Activated naive CD4-positive, alpha-beta T cell treated with anti-CD3 and anti-CD28 coated beads, Interleukin-2, amount 50 U/mL, for 24 hours (primary cell): ENCODE results near the gene PROB1.

Source experiments
- H3K27ac Mint-ChIP-seq: one replicate; pipeline ENCODE4 v1.8.0; 2021; ENCODE audit warnings: mild to moderate bottlenecking, mixed read lengths
- H3K27me3 Mint-ChIP-seq: one replicate; pipeline ENCODE4 v1.8.0; 2021; ENCODE audit warnings: mixed read lengths
- H3K36me3 Mint-ChIP-seq: one replicate; pipeline ENCODE4 v1.8.0; 2021; ENCODE audit warnings: mixed read lengths
- H3K4me1 Mint-ChIP-seq: one replicate; pipeline ENCODE4 v1.8.0; 2021; ENCODE audit warnings: mixed read lengths
- H3K4me3 Mint-ChIP-seq: one replicate; pipeline ENCODE4 v1.8.0; 2021; ENCODE audit warnings: mild to moderate bottlenecking, mixed read lengths
- H3K9me3 Mint-ChIP-seq: one replicate; pipeline ENCODE4 v1.8.0; 2021; ENCODE audit warnings: mixed read lengths

Gene PROB1

GRCh38 chr5:139403787-139404483, 9.0 kb upstream of the PROB1 start, which contains the start of gene SPATA24:
SPATA24 (minus strand) TSS chr5:139404089; CDS start chr5:139404060, 29 bp downstream.
- peak within 1 kb of the TSS; percentile 94 for H3K4me3 Mint-ChIP-seq
- peak within 1 kb of the TSS; percentile 99 for H3K27ac Mint-ChIP-seq
- H3K9me3 Mint-ChIP-seq: no peaks in the 10 kb centered on the region
- no peaks in the 10 kb centered on the region for H3K27me3 Mint-ChIP-seq
- no peaks in the 10 kb centered on the region for H3K36me3 Mint-ChIP-seq
- peaks cover 34% of the 10 kb centered on the region for H3K4me1 Mint-ChIP-seq

DNA sequence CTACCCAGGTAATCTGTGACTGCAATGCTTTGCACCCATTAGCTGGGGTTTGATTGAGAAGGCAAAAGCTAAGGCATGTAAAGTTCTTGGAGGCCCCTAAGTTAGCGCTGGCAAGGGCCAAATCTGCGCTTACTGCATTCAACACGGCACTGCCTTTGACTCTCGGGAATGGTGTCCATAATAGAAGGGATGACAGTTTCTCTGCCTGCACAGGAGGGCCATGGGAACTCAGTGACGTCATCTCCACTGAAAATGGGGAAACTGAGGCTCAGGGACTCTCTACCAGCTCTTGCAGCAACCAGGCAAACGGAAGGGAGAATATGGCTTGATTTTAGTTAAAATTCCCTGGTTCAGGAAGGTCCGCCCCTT, 8.5 kb upstream of the PROB1 start:
- Mint-ChIP-seq H3K36me3 (no peaks in the 10 kb centered on the region), H3K27me3 (no peaks in the 10 kb centered on the region), H3K4me1 (peaks cover 34% of the 10 kb centered on the region), H3K9me3 (no peaks in the 10 kb centered on the region), H3K4me3 (peak overlapping the region; percentile 94), H3K27ac (peak overlapping the region; percentile 99)

- H3K4me1 Mint-ChIP-seq: peaks cover 30% of the 10 kb centered on the region
- H3K27me3 Mint-ChIP-seq: no peaks in the 10 kb centered on the region
- H3K36me3 Mint-ChIP-seq: no peaks in the 10 kb centered on the region
- H3K9me3 Mint-ChIP-seq: no peaks in the 10 kb centered on the region
- H3K27ac Mint-ChIP-seq: peak overlapping the region; percentile 99
- H3K4me3 Mint-ChIP-seq: peak overlapping the region; percentile 94
Measured at GRCh38 chr5:139402561-139403158, 7.8 kb upstream of the PROB1 start.

DNA sequence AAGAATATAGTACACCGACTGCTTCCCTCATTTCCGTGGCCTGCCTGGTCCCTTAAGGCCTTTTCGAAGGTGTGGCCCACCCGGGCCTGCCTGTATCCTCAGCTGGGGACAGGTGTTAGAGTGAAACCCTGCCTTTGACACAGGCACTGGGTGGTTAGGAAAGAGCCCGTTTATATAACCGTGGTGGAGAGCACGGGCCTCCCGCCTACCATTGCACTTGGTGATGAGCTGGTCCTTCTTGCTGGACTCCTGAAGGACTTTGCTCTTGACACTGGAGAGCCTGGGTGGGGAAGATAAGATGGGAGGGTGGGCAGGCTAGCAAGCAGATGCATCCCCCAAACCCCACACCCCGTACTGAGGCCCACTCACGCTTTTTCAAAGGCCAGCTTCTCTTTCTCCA, 6.6 kb upstream of the PROB1 start:
- Mint-ChIP-seq H3K27me3 (no peaks in the 10 kb centered on the region), H3K27ac (no peak overlapping the region), H3K4me1 (peaks cover 24% of the 10 kb centered on the region), H3K9me3 (no peaks in the 10 kb centered on the region), H3K4me3 (no peak overlapping the region), H3K36me3 (no peaks in the 10 kb centered on the region)

DNA sequence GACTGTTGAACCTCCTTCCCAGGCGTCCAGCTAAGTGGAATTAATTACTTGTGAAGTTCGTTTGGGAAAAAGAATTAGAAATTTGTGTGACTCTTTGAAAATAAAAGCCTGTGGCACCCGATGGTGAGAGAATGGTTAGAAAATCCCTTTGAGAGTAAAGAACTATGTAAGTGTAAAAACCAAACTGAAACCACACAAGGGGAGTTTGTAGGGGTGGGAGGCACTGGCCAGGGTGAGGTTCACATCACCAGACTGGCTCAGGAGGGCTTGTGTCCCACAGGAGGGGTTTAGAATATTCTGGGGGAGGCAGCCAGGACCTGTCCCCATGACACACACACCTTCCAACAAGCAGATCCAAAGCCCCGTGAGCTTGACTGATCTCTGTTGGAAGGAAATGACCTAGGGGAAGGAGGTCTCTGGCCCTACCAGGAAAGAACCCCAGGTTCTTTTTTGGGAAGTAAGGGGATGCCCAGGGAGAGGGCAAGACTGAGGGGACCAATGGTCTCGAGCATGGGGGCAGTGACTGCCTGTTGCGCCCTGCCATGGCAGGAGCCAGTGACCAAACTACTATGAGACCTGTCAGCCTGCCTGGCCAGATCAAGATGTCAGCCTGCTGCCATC, 4.7 kb upstream of the PROB1 start:
- Mint-ChIP-seq H3K27me3 (no peaks in the 10 kb centered on the region), H3K9me3 (no peaks in the 10 kb centered on the region), H3K4me3 (no peak overlapping the region), H3K36me3 (no peaks in the 10 kb centered on the region), H3K4me1 (peaks cover 23% of the 10 kb centered on the region), H3K27ac (no peak overlapping the region)

DNA sequence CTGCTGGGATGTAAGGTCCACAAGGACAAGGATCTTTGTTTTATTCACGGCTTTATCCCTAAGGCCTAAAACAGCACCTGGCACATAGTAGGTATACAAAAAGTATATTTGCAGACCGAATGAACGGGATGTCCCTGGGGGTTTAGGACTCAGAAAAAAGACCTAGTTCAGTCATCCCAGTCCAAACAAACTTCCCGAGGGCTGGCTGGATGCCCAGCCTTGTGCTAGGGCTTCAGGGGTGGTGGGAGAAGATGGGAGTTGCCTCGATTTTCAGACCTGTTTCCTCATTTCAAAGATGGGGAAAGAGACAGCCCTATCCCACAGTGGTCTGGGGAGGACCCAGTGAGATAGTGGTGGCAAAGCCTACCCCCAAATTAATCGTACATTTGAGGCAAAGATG, 3.0 kb upstream of the PROB1 start:
- no peaks in the 10 kb centered on the region for H3K27me3 Mint-ChIP-seq
- H3K4me3 Mint-ChIP-seq: no peak overlapping the region
- H3K4me1 Mint-ChIP-seq: peaks cover 14% of the 10 kb centered on the region
- no peaks in the 10 kb centered on the region for H3K9me3 Mint-ChIP-seq
- H3K36me3 Mint-ChIP-seq: no peaks in the 10 kb centered on the region
- H3K27ac Mint-ChIP-seq: no peak overlapping the region

GRCh38 chr5:139396691-139397090, 1.8 kb upstream of the PROB1 start:
- no peaks in the 10 kb centered on the region for H3K36me3 Mint-ChIP-seq
- H3K4me1 Mint-ChIP-seq: peaks cover 13% of the 10 kb centered on the region
- H3K9me3 Mint-ChIP-seq: no peaks in the 10 kb centered on the region
- no peak overlapping the region for H3K4me3 Mint-ChIP-seq
- H3K27ac Mint-ChIP-seq: no peak overlapping the region
- H3K27me3 Mint-ChIP-seq: no peaks in the 10 kb centered on the region

GRCh38 chr5:139395844-139396640, 1.1 kb upstream of the PROB1 start:
- no peaks in the 10 kb centered on the region for H3K27me3 Mint-ChIP-seq
- H3K27ac Mint-ChIP-seq: no peak overlapping the region
- no peaks in the 10 kb centered on the region for H3K36me3 Mint-ChIP-seq
- peaks cover 19% of the 10 kb centered on the region for H3K4me1 Mint-ChIP-seq
- H3K4me3 Mint-ChIP-seq: no peak overlapping the region
- H3K9me3 Mint-ChIP-seq: no peaks in the 10 kb centered on the region

- no peak overlapping the region for H3K27ac Mint-ChIP-seq
- H3K4me3 Mint-ChIP-seq: peak overlapping the region; percentile 91
- peaks cover 36% of the 10 kb centered on the region for H3K4me1 Mint-ChIP-seq
- H3K9me3 Mint-ChIP-seq: no peaks in the 10 kb centered on the region
- H3K27me3 Mint-ChIP-seq: no peaks in the 10 kb centered on the region
- H3K36me3 Mint-ChIP-seq: no peaks in the 10 kb centered on the region
Measured at GRCh38 chr5:139394123-139394653, 716 bp downstream of the PROB1 start.

- Mint-ChIP-seq H3K27me3 (no peaks in the 10 kb centered on the region), H3K4me1 (peaks cover 37% of the 10 kb centered on the region), H3K9me3 (no peaks in the 10 kb centered on the region), H3K36me3 (no peaks in the 10 kb centered on the region), H3K4me3 (peak overlapping the region; percentile 91), H3K27ac (no peak overlapping the region)
Measured at GRCh38 chr5:139393497-139394122, 1.3 kb downstream of the PROB1 start.

GRCh38 chr5:139392678-139393496, 2.0 kb downstream of the PROB1 start:
- Mint-ChIP-seq H3K4me3 (peak overlapping the region; percentile 91), H3K4me1 (peaks cover 37% of the 10 kb centered on the region), H3K27me3 (no peaks in the 10 kb centered on the region), H3K36me3 (no peaks in the 10 kb centered on the region), H3K9me3 (no peaks in the 10 kb centered on the region), H3K27ac (peak overlapping the region; percentile 79)

DNA sequence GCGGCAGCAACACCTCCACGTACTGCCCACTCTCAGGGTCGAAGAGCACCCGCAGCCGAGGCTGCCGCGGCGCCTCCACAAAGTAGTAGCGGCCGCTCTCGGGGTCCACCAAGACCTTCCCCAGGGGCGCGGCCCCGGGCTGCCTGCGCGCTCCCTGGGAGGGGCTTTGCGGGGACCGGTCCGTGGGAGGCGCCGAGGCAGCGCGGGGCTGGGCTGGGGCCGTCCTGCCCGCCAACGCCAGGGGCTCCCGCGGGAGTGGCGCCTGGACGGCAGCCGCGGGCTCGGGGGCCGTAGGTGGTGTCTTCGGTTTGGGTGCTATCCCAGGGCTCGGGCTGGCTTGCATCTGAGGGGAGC, 2.6 kb downstream of the PROB1 start:
- H3K4me1 Mint-ChIP-seq: peaks cover 37% of the 10 kb centered on the region

GRCh38 chr5:139391570-139392323, 3.2 kb downstream of the PROB1 start:
- peak overlapping the region; percentile 79 for H3K4me3 Mint-ChIP-seq
- H3K36me3 Mint-ChIP-seq: no peaks in the 10 kb centered on the region
- H3K9me3 Mint-ChIP-seq: no peaks in the 10 kb centered on the region
- H3K27ac Mint-ChIP-seq: peak overlapping the region; percentile 55
- peaks cover 37% of the 10 kb centered on the region for H3K4me1 Mint-ChIP-seq
- no peaks in the 10 kb centered on the region for H3K27me3 Mint-ChIP-seq

More for the DNA sequence above, 2.6 kb downstream of the PROB1 start:
- H3K4me3 Mint-ChIP-seq: no peak overlapping the region
- no peaks in the 10 kb centered on the region for H3K9me3 Mint-ChIP-seq
- no peaks in the 10 kb centered on the region for H3K27me3 Mint-ChIP-seq
- no peak overlapping the region for H3K27ac Mint-ChIP-seq
- H3K36me3 Mint-ChIP-seq: no peaks in the 10 kb centered on the region
